Brain microvascular endothelial cell (primary cell): Measurements from ENCODE around the gene TMEM141.
A peak's percentile ranks its signal among the peaks of the same experiment; 100 is the strongest.
"Not testable (repeated sequence)": the region's sequence is repeated elsewhere in the genome, so short reads cannot be mapped to it uniquely, and the experiment has no call there.

Experiments used
- DNase-seq: peaks from one replicate; pipeline ENCODE4 v3.0.0-alpha.2; 2020
- H3K27ac ChIP-seq: fragments of 250-450 bp; sonication (Bioruptor Pico); 2 replicates; pipeline ENCODE4 v1.5.1; 2020; ENCODE audit warnings: mild to moderate bottlenecking, moderate library complexity
- H3K27me3 ChIP-seq: fragments of 250-450 bp; sonication (Bioruptor Pico); replicated peaks from 2 replicates; pipeline ENCODE4 v1.5.1; 2020; ENCODE audit warnings: mild to moderate bottlenecking
- H3K36me3 ChIP-seq: fragments of 250-450 bp; sonication (Bioruptor Pico); replicated peaks from 2 replicates; pipeline ENCODE4 v1.5.1; 2020; ENCODE audit warnings: mild to moderate bottlenecking
- H3K4me3 ChIP-seq: 2 replicates; pipeline ENCODE4 v1.5.1; 2011; ENCODE audit warnings: low read depth, mild to moderate bottlenecking, control low read depth, low read length, moderate library complexity
- in situ Hi-C: cut with HindIII; loops from 2 replicates; pipeline ENCODE4 v1.10.0; 2017; ENCODE audit warnings: low sequenced_read_pairs, low pct_ligation_motif_present
- TF ChIP-seq, protein P1 (sequence below): IDR thresholded peaks from 2 replicates; pipeline ENCODE4 v1.5.1; 2011; ENCODE audit warnings: low read depth, mild to moderate bottlenecking, moderate library complexity, low read length, control low read depth, inconsistent platforms; ENCODE audit errors: missing control alignments

TMEM141 gene

DNA sequence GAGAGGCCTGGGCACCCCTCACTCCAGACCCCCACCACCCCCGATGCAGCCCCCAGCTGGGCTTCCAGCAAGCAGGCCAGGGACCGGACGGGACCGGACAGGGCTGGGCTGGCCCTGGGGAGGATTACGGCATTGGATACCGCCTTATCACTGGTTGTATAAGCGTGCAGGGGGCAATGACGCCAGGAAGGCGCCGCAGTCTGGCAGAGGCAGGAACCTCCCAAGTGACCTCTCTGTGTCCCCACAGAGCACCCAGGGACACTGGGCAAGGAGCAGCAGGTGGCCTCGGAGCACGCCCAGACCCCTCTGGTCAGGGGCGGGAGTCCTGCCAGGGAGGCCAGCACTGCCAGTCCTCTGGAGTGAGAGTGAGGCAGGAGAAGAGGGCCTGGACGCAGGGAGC, 26.1 kb upstream of the TMEM141 start:
- TF ChIP-seq, protein P1, sequence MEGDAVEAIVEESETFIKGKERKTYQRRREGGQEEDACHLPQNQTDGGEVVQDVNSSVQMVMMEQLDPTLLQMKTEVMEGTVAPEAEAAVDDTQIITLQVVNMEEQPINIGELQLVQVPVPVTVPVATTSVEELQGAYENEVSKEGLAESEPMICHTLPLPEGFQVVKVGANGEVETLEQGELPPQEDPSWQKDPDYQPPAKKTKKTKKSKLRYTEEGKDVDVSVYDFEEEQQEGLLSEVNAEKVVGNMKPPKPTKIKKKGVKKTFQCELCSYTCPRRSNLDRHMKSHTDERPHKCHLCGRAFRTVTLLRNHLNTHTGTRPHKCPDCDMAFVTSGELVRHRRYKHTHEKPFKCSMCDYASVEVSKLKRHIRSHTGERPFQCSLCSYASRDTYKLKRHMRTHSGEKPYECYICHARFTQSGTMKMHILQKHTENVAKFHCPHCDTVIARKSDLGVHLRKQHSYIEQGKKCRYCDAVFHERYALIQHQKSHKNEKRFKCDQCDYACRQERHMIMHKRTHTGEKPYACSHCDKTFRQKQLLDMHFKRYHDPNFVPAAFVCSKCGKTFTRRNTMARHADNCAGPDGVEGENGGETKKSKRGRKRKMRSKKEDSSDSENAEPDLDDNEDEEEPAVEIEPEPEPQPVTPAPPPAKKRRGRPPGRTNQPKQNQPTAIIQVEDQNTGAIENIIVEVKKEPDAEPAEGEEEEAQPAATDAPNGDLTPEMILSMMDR, result no peak
- H3K36me3 ChIP-seq, result no peaks in the 10 kb centered on the region
- in situ Hi-C loops, result no loop called here
- H3K4me3 ChIP-seq, result no peak overlapping the region
- H3K27me3 ChIP-seq, result no peaks in the 10 kb centered on the region
- DNase-seq, result no peak
- no peak overlapping the region for H3K27ac ChIP-seq

DNA sequence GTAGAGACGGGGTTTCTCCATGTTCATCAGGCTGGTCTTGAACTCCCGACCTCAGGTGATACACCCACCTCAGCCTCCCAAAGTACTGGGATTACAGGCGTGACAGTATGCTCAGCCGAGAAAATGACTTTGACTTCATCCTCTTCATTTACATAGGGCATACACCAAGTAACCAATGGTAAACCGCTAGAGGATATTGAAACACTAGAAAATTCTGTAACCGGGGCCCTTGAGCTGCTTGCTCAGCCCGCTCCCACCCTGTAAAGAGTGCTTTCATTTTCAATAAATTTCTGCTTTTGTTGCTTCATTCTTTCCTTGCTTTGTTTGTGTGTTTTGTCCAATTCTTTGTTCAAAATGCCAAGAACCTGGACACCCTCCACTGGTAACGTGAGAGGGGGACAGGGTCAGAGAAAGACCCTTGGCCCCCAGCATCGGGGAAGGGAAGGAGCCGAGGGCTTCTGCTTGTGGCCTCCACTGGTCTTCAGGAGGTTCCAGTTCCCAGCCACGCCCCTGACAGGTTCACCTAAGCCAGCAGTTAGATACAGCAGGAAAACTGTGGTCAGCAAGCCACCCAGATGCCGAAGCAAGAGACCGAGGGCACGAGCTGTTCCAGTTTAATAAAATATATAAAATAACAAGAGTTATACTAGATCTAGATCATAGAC, 25.3 kb upstream of the TMEM141 start:
- in situ Hi-C loops, H3K36me3 ChIP-seq, H3K27ac ChIP-seq, H3K4me3 ChIP-seq, DNase-seq, H3K27me3 ChIP-seq: not testable (repeated sequence)

DNA sequence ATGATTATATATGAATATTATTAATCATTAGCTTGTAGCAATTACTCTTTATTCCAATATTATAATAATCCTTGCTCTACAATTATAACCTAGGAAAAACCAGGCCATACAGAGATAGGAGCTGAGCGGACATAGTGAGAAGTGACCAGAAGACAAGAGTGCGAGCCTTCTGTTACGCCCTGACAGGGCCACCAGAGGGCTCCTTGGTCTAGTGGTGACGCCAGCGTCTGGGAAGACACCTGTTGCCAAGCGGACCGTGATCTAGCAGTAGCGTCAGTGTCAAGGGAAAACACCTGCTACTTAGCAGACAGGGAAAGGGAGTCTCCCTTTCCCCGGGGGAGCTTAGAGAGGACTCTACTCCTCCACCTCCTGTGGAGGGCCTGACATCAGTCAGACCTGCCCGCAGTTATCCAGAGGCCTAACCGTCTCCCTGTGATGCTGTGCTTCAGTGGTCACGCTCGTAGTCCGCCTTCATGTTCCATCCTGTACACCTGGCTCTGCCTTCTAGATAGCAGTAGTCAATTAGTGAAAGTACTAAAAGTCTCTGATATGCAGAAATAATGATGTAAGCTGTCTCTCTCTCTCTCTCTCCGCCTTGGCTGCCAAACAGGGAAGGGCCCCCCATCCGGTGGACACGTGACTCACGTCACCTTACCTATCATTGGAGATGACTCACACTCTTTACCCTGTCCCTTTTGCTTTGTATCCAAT, 24.6 kb upstream of the TMEM141 start:
- in situ Hi-C loops, H3K36me3 ChIP-seq, H3K27ac ChIP-seq, H3K4me3 ChIP-seq, H3K27me3 ChIP-seq: not testable (repeated sequence)
- peak; percentile 47 for DNase-seq
- TF ChIP-seq, protein P1, result peak; percentile 15

DNA sequence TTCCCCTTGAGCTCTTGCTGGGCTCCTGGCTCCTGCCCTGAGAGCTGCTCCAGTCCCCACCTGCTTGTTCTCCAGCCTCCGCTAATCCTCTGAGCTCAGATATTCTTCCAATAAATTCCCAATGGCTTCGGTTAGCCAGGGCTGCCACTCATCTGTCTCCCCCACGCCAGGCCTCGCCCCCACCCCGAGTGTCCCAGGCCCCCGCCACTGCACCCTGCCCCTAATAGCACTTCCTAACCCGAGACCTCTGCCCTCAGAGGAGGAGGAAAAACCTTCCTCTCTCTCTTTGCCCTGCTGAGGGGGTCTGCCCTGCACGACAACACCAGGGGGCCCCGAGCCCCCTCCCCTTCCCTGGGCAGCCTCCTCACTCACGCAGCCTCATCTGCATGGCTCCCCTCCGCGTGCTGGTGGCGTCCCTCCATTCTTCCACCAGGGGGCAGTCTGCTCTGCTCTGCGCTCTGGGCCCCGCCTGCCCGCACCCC, 21.4 kb upstream of the TMEM141 start:
- no peak overlapping the region for H3K27ac ChIP-seq
- H3K36me3 ChIP-seq, result no peaks in the 10 kb centered on the region
- H3K27me3 ChIP-seq, result no peaks in the 10 kb centered on the region
- TF ChIP-seq, protein P1, result peak; percentile 71
- DNase-seq, result no peak
- in situ Hi-C loops, result no loop called here
- no peak overlapping the region for H3K4me3 ChIP-seq

DNA sequence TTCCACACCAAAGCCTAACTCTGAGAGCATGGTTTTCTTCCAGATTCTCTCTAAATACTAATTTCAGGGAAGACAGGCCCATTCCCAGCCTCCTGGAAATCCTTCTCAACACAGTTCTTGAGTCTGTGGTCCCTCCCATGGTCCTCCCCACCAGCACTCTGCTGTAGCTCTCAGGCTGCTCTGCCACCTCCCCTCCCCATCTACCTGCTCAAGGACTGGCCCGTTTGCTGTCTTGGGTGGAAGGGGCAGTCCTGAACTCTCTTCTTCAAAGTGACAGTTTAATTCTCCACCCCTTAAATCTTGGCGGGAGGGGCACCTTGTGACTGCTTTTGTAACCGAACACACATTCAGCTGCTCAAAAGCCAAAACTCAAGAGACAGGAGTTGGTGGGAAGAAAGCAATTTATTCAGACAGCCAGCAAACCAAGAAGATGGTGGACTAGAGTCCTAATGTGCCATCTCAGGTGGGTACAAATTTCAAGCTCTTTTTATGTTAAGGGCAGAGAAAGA, 19.2 kb upstream of the TMEM141 start:
- no peak overlapping the region for H3K27ac ChIP-seq
- in situ Hi-C loops, result no loop called here
- TF ChIP-seq, protein P1, result no peak
- DNase-seq, result no peak
- no peak overlapping the region for H3K4me3 ChIP-seq
- H3K27me3 ChIP-seq, result no peaks in the 10 kb centered on the region
- no peaks in the 10 kb centered on the region for H3K36me3 ChIP-seq

DNA sequence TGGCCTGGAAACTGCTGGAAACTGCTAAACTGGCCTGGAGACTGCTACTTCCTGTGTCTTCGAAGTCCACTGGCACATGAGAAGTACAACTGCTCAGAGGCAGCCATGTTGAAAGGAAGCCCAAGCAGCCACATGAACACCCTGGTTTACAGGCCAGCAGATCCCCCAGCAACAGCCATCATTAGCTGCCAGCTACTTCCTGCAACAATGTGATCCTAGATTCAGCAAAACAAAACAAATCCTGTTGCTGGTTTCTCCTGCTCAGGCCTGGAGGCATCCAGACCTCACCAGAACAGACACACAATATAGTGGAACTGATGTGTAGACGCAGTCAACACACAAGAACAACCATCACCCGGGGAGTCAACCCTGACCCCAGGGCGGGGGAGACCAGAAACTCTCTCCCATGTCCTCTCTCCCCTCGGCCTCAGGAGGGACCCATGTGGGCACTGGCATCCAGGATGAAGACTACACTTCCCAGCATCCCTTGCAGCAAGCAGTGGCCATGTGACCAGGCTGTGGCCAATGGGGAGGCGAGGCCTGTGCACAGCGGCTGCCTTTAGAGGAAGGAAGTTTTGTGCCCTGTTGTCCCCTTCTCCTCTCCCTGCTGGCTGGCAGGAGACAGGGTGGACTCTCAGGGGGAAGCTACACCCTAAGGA, 17.6 kb upstream of the TMEM141 start:
- Histone ChIP-seq H3K36me3 (no peaks in the 10 kb centered on the region), H3K4me3 (no peak overlapping the region), H3K27ac (no peak overlapping the region), H3K27me3 (no peaks in the 10 kb centered on the region)
- in situ Hi-C loops, result no loop called here
- TF ChIP-seq, protein P1, result no peak
- no peak for DNase-seq
